HCT116 (cell line): Measurements from ENCODE around the gene HES6. TPM values are rescaled to one million over a fixed set of nuclear protein-coding genes. Genes with fewer than 3 reads are reported as not detected.
A peak's percentile ranks its signal among the peaks of the same experiment; 100 is the strongest.

ENCODE experiments used
- ATAC-seq: fragments of 200-7000 bp; cut with Tn5 transposase; 2 replicates; pipeline ENCODE4 v1.9.1; 2020; ENCODE audit warnings: mild to moderate bottlenecking, moderate library complexity
- BruUV-seq: library from RNA; stranded (reverse); fragments of 400-500 nt; replicated peaks from 2 replicates; lab custom pipeline; 2021; lab: Mats Ljungman, UMichigan
- CTCF ChIA-PET: fragments of 300-600 bp; sonication (Branson Sonifier 250); formaldehyde crosslinking; loops from one replicate; lab custom pipeline; 2021; ENCODE audit warnings: antibody characterized with exemption; lab: Charles Lee
- POLR2A ChIA-PET: fragments of 300-600, 350-600 bp; sonication (Branson Sonifier 250); formaldehyde crosslinking; loops from one replicate; lab custom pipeline; 2021; ENCODE audit warnings: antibody characterized with exemption; lab: Charles Lee
- RAD21 ChIA-PET, 2 experiments: fragments of 300-600 bp; sonication (Branson Sonifier 250); formaldehyde crosslinking; loops; one replicate each; lab custom pipeline; 2023; ENCODE audit warnings: low total read pairs in 2 of 2; ENCODE audit not compliant: uncharacterized antibody in 2 of 2, unreplicated experiment in 2 of 2, low non-redundant PET in 1 of 2; lab: Charles Lee
- DNase-seq: peaks from one replicate; pipeline ENCODE4 v3.0.0-alpha.2; 2010; ENCODE audit warnings: low read depth, low spot score
- H2AFZ ChIP-seq: fragments of 200-600 bp; shearing (Covaris generic), sonication (generic); 2 replicates; pipeline ENCODE4 v1.6.1; 2017; ENCODE audit warnings: low read depth, mixed run types, mixed read lengths, antibody characterized with exemption, low read length; ENCODE audit not compliant: poor library complexity, severe bottlenecking
- H3K27ac ChIP-seq: 2 replicates; pipeline ENCODE4 v1.5.1; 2012; ENCODE audit warnings: low read depth, low read length
- H3K27me3 ChIP-seq: fragments of 200-600 bp; sonication (generic); 2 replicates; pipeline ENCODE4 v1.6.1; 2016; ENCODE audit warnings: mixed run types, low read length, mixed read lengths; ENCODE audit not compliant: insufficient read depth
- H3K36me3 ChIP-seq, 2 experiments: fragments of 200-500 bp in 1 of 2; fragments of 200-600 bp in 1 of 2; sonication (Bioruptor generic) in 1 of 2; sonication (generic) in 1 of 2; 2 replicates each; pipeline versions ENCODE4 v1.5.1 to v1.6.1; 2014 to 2016; ENCODE audit warnings: low read length in 2 of 2, inconsistent platforms in 1 of 2, mixed read lengths in 1 of 2, mixed run types in 1 of 2; ENCODE audit not compliant: insufficient read depth in 2 of 2, control insufficient read depth in 1 of 2
- H3K4me1 ChIP-seq, 2 experiments: fragments of 200-600 bp in 1 of 2; sonication (generic) in 1 of 2; 2 replicates each; pipeline versions ENCODE4 v1.5.1 to v1.6.1; 2012 to 2017; ENCODE audit warnings: low read length in 2 of 2, inconsistent platforms in 1 of 2, mild to moderate bottlenecking in 1 of 2, mixed read lengths in 1 of 2, mixed run types in 1 of 2, moderate library complexity in 1 of 2; ENCODE audit not compliant: insufficient read depth in 2 of 2, control insufficient read depth in 1 of 2
- H3K4me2 ChIP-seq: fragments of 200-600 bp; sonication (generic); 2 replicates; pipeline ENCODE4 v1.6.1; 2017; ENCODE audit warnings: mixed run types, low read length, mixed read lengths
- H3K4me3 ChIP-seq, 2 experiments: fragments of 200-600 bp in 1 of 2; sonication (generic) in 1 of 2; replicated peaks in 1 of 2; 2 replicates each; pipeline ENCODE4 v1.5.1; 2011 to 2016; ENCODE audit warnings: low read length in 2 of 2, control low read depth in 1 of 2, low read depth in 1 of 2, mild to moderate bottlenecking in 1 of 2, mixed read lengths in 1 of 2, mixed run types in 1 of 2
- H3K79me2 ChIP-seq: fragments of 200-600 bp; sonication (generic); 2 replicates; pipeline ENCODE4 v1.6.1; 2017; ENCODE audit warnings: mild to moderate bottlenecking, mixed run types, low read length, moderate library complexity, mixed read lengths; ENCODE audit not compliant: insufficient read depth
- H3K9ac ChIP-seq: fragments of 200-600 bp; sonication (generic); 2 replicates; pipeline ENCODE4 v1.6.1; 2016; ENCODE audit warnings: low read length, mixed read lengths
- H3K9me2 ChIP-seq: fragments of 200-600 bp; sonication (generic), shearing (Covaris generic); 2 replicates; pipeline ENCODE4 v1.6.1; 2017; ENCODE audit warnings: mixed run types, mild to moderate bottlenecking, moderate library complexity; ENCODE audit not compliant: insufficient read depth
- H3K9me3 ChIP-seq, 2 experiments: fragments of 200-500 bp in 1 of 2; fragments of 200-600 bp in 1 of 2; sonication (Bioruptor generic) in 1 of 2; sonication (generic) in 1 of 2; 2 replicates each; pipeline ENCODE4 v1.6.1; 2014 to 2017; ENCODE audit warnings: low read length in 2 of 2, mixed read lengths in 2 of 2, inconsistent platforms in 1 of 2, low read depth in 1 of 2, mild to moderate bottlenecking in 1 of 2, mixed run types in 1 of 2, moderate library complexity in 1 of 2; ENCODE audit not compliant: control insufficient read depth in 1 of 2, insufficient read depth in 1 of 2
- H4K20me1 ChIP-seq: fragments of 200-600 bp; sonication (generic), shearing (Covaris generic); 2 replicates; pipeline ENCODE4 v1.6.1; 2017; ENCODE audit warnings: mixed run types, mild to moderate bottlenecking, moderate library complexity; ENCODE audit not compliant: insufficient read depth
- ATF3 ChIP-seq: IDR thresholded peaks from 2 replicates; pipeline ENCODE4 v1.6.1; 2012
- CBX3 ChIP-seq: IDR thresholded peaks from 2 replicates; pipeline ENCODE4 v1.6.1; 2012; ENCODE audit warnings: low read depth
- CTCF ChIP-seq, 3 experiments: fragments of 200-600 bp in 1 of 3; sonication (generic) in 1 of 3; IDR thresholded peaks in 2 of 3; conservative IDR thresholded peaks in 1 of 3; 2 replicates each; pipeline ENCODE4 v1.5.1; 2012 to 2017; ENCODE audit warnings: low read depth in 2 of 3, low read length in 2 of 3, antibody characterized with exemption in 1 of 3, borderline replicate concordance in 1 of 3, control low read depth in 1 of 3, mild to moderate bottlenecking in 1 of 3, mixed read lengths in 1 of 3, mixed run types in 1 of 3, moderate library complexity in 1 of 3; ENCODE audit not compliant: insufficient read depth in 1 of 3
- EGR1 ChIP-seq: IDR thresholded peaks from 2 replicates; pipeline ENCODE4 v1.6.1; 2012; ENCODE audit warnings: low read depth
- ELF1 ChIP-seq: IDR thresholded peaks from 2 replicates; pipeline ENCODE4 v1.6.1; 2012; ENCODE audit warnings: low read depth, borderline replicate concordance
- EZH2 ChIP-seq: fragments of 200-600 bp; sonication (generic); IDR thresholded peaks from 2 replicates; pipeline ENCODE4 v1.6.1; 2017; ENCODE audit warnings: antibody characterized with exemption, mixed run types
- EZH2phosphoT487 ChIP-seq: fragments of 200-600 bp; IDR thresholded peaks from 2 replicates; pipeline ENCODE4 v1.6.1; 2018; ENCODE audit warnings: antibody characterized with exemption, borderline replicate concordance
- FOSL1 ChIP-seq: IDR thresholded peaks from 2 replicates; pipeline ENCODE4 v1.6.1; 2012; ENCODE audit warnings: low read depth
- JUND ChIP-seq: IDR thresholded peaks from 2 replicates; pipeline ENCODE4 v1.6.1; 2012
- MAX ChIP-seq: IDR thresholded peaks from 2 replicates; pipeline ENCODE4 v1.6.1; 2012
- POLR2A ChIP-seq: IDR thresholded peaks from 2 replicates; pipeline ENCODE4 v1.7.0; 2011; ENCODE audit warnings: borderline replicate concordance; ENCODE audit not compliant: insufficient read depth, insufficient read length; ENCODE audit errors: extremely low read depth
- POLR2AphosphoS5 ChIP-seq: IDR thresholded peaks from 2 replicates; pipeline ENCODE4 v1.6.1; 2011; ENCODE audit warnings: mild to moderate bottlenecking, low read depth, low read length, moderate library complexity
- RAD21 ChIP-seq: IDR thresholded peaks from 2 replicates; pipeline ENCODE4 v1.6.1; 2012; ENCODE audit warnings: low read depth, mild to moderate bottlenecking
- REST ChIP-seq: IDR thresholded peaks from 2 replicates; pipeline ENCODE4 v1.6.1; 2012; ENCODE audit warnings: low read depth
- SIN3A ChIP-seq: IDR thresholded peaks from 2 replicates; pipeline ENCODE4 v1.6.1; 2012; ENCODE audit warnings: low read depth
- SP1 ChIP-seq: IDR thresholded peaks from 2 replicates; pipeline ENCODE4 v1.6.1; 2012; ENCODE audit warnings: low read depth
- YY1 ChIP-seq: IDR thresholded peaks from 2 replicates; pipeline ENCODE4 v1.6.1; 2011; ENCODE audit warnings: low read length, low read depth, moderate library complexity, mild to moderate bottlenecking; ENCODE audit not compliant: insufficient replicate concordance; ENCODE audit errors: extremely low read depth
- ZBTB33 ChIP-seq: IDR thresholded peaks from 2 replicates; pipeline ENCODE4 v1.6.1; 2011; ENCODE audit warnings: mild to moderate bottlenecking, low read length, moderate library complexity; ENCODE audit not compliant: insufficient replicate concordance; ENCODE audit errors: extremely low read depth
- ZFX ChIP-seq: fragments of 450-650 bp; IDR thresholded peaks from 2 replicates; pipeline ENCODE4 v1.6.1; 2017
- ZNF274 ChIP-seq: fragments of 200-500 bp; sonication (Bioruptor generic); IDR thresholded peaks from 2 replicates; pipeline ENCODE4 v1.6.1; 2014; ENCODE audit warnings: mild to moderate bottlenecking, low read depth, low read length, inconsistent platforms
- intact Hi-C: fragments of 100-400 bp; cut with micrococcal nuclease; formaldehyde crosslinking; loops from 2 replicates; pipeline ENCODE4 v1.10.0; 2022
- total RNA-seq: library from RNA; stranded (reverse); gene quantifications from one replicate; pipeline ENCODE4 v1.2.1, GENCODE V29; 2021; ENCODE audit not compliant: unreplicated experiment

Gene HES6
- total RNA-seq, 1 experiment from 2014 or later, result 47.8 TPM

GRCh38 chr2:238238766-238239542 lies 884 bp downstream of the HES6 start:
- BruUV-seq, result no TSS peak
- peak overlapping the region; percentile 73 for H3K9ac ChIP-seq
- no peaks in the 10 kb centered on the region for H3K36me3 ChIP-seq
- no peaks in the 10 kb centered on the region for H3K9me3 ChIP-seq
- intact Hi-C loops, result no loop called here
- peak; percentile 16 for ATAC-seq
- H3K79me2 ChIP-seq, result no peaks in the 10 kb centered on the region; the same call in 1 of the 2 replicates
- H3K4me3 ChIP-seq, result peak overlapping the region; percentile 56 to 69
- H3K27me3 ChIP-seq, result no peaks in the 10 kb centered on the region
- no peaks in the 10 kb centered on the region for H4K20me1 ChIP-seq
- RAD21 ChIA-PET, result no interaction called here
- CTCF ChIA-PET, result no interaction called here
- POLR2A ChIA-PET, result no interaction called here
- peak overlapping the region; percentile 99 for H3K4me2 ChIP-seq
- H3K4me1 ChIP-seq, result peaks cover 15 to 35% of the 10 kb centered on the region in 2 experiments
- H2AFZ ChIP-seq, result no peak overlapping the region
- peak overlapping the region; percentile 16; the same call in 1 of the 2 replicates for H3K27ac ChIP-seq
- H3K9me2 ChIP-seq, result no peaks in the 10 kb centered on the region
- no peak for DNase-seq
- TF ChIP-seq ZNF274 (no peak), FOSL1 (no peak), ZFX (no peak), POLR2AphosphoS5 (no peak; the same call in 1 of the 2 replicates), EZH2 (no peak), SP1 (no peak), ELF1 (no peak), CBX3 (peak; percentile 94), REST (no peak), EZH2phosphoT487 (no peak), ATF3 (no peak), CTCF (IDR thresholded peaks at IDR 0.05 in 2 of 3, conservative IDR thresholded peaks at IDR 0.05 in 1 of 3; ENCODE audit: borderline replicate concordance in 1 of 3, insufficient read depth in 1 of 3, low read depth in 2 of 3, low read length in 2 of 3) (peak in 1 of 3 experiments; percentile 24; a peak in 1 of 6 replicates), POLR2A (no peak), YY1 (no peak), MAX (peak; percentile 99), EGR1 (no peak), RAD21 (no peak), JUND (no peak), ZBTB33 (no peak), SIN3A (no peak)
